HepG2 (cell line): Measurements from ENCODE around the gene GASK1A. TPM values are rescaled to one million over a fixed set of nuclear protein-coding genes. Genes with fewer than 3 reads are reported as not detected.

ENCODE experiments used
- ATAC-seq: fragments of 200-7000 bp; cut with Tn5 transposase; 3 replicates; pipeline ENCODE4 v1.9.1; 2020; ENCODE audit warnings: mild to moderate bottlenecking, moderate library complexity
- BruUV-seq: library from RNA; stranded (reverse); fragments of 400-500 nt; replicated peaks from 2 replicates; lab custom pipeline; 2021; lab: Mats Ljungman, UMichigan
- CTCF ChIA-PET: fragments of 300-600 bp; formaldehyde crosslinking; extraction: SDS; loops from one replicate; lab custom pipeline; 2021; ENCODE audit warnings: low total read pairs, inconsistent platforms, low intra/inter-chr PET ratio; lab: Yijun Ruan, JAX
- POLR2A ChIA-PET: fragments of 350-600 bp; sonication (Branson Sonifier 250); formaldehyde crosslinking; loops from one replicate; lab custom pipeline; 2020; ENCODE audit warnings: antibody characterized with exemption, inconsistent platforms; lab: Yijun Ruan, JAX
- DNase-seq: peaks from one replicate; pipeline ENCODE4 v3.0.0-alpha.2; 2015; ENCODE audit warnings: low spot score
- FAIRE-seq: peaks from 3 replicates; lab custom pipeline; 2011; peaks lifted over from hg19 to GRCh38; lab: Jason Lieb, UNC
- H2AFZ ChIP-seq: one replicate; pipeline ENCODE4 v1.6.1; 2011; ENCODE audit warnings: low read length, inconsistent platforms
- H3K27ac ChIP-seq: fragments of 300-600 bp; 3 replicates; pipeline ENCODE4 v1.8.0; 2011; ENCODE audit warnings: mixed run types, mild to moderate bottlenecking, mixed read lengths, low read length, inconsistent platforms; ENCODE audit not compliant: insufficient read depth; ENCODE audit errors: extremely low read length
- H3K27me3 ChIP-seq, 2 experiments: fragments of 200-600 bp in 1 of 2; 2 replicates in 1 of 2; 3 replicates in 1 of 2; pipeline versions ENCODE4 v1.6.0 to v1.8.0; 2011; ENCODE audit warnings: low read length in 2 of 2, mild to moderate bottlenecking in 2 of 2, moderate library complexity in 2 of 2, inconsistent platforms in 1 of 2; ENCODE audit not compliant: insufficient read depth in 2 of 2, control insufficient read depth in 1 of 2
- H3K36me3 ChIP-seq, 2 experiments: fragments of 200-600 bp in 1 of 2; replicated peaks in 1 of 2; 2 replicates in 1 of 2; 3 replicates in 1 of 2; pipeline versions ENCODE4 v1.5.1 to v1.8.0; 2011; ENCODE audit warnings: low read length in 2 of 2, inconsistent platforms in 1 of 2; ENCODE audit not compliant: insufficient read depth in 2 of 2, control insufficient read depth in 1 of 2
- H3K4me1 ChIP-seq: 2 replicates; pipeline ENCODE4 v1.5.1; 2012; ENCODE audit warnings: low read length, inconsistent platforms; ENCODE audit not compliant: insufficient read depth
- H3K4me2 ChIP-seq: 2 replicates; pipeline ENCODE4 v1.6.0; 2011; ENCODE audit warnings: low read depth, low read length, inconsistent platforms
- H3K4me3 ChIP-seq, 3 experiments: fragments of 200-600 bp in 1 of 3; sonication (generic), shearing (Covaris generic) in 1 of 3; replicated peaks in 1 of 3; 2 replicates each; pipeline ENCODE4 v1.5.1; 2011 to 2016; ENCODE audit warnings: low read length in 3 of 3, inconsistent platforms in 2 of 3, low read depth in 2 of 3, mild to moderate bottlenecking in 2 of 3, control low read depth in 1 of 3, mixed read lengths in 1 of 3; ENCODE audit not compliant: insufficient read depth in 1 of 3
- H3K79me2 ChIP-seq: one replicate; pipeline ENCODE4 v1.6.1; 2011; ENCODE audit warnings: low read length, inconsistent platforms; ENCODE audit not compliant: insufficient read depth
- H3K9ac ChIP-seq: 2 replicates; pipeline ENCODE4 v1.6.0; 2011; ENCODE audit warnings: mild to moderate bottlenecking, low read depth, low read length, inconsistent platforms; ENCODE audit not compliant: insufficient read depth
- H3K9me3 ChIP-seq: 2 replicates; pipeline ENCODE4 v1.5.1; 2012; ENCODE audit warnings: mild to moderate bottlenecking, low read length
- H4K20me1 ChIP-seq: 2 replicates; pipeline ENCODE4 v1.6.0; 2011; ENCODE audit warnings: inconsistent platforms, mild to moderate bottlenecking, low read length, moderate library complexity; ENCODE audit not compliant: insufficient read depth
- ERF ChIP-seq: IDR thresholded peaks from 2 replicates; pipeline ENCODE4 v1.6.1; 2018; ENCODE audit warnings: missing biosample characterization, missing genetic modification reagents
- FOXO1 ChIP-seq: sonication (generic); formaldehyde crosslinking; IDR thresholded peaks from 2 replicates; pipeline ENCODE4 v1.4.0; 2020; ENCODE audit warnings: missing genetic modification reagents
- HMG20B ChIP-seq: conservative IDR thresholded peaks from 2 replicates; pipeline ENCODE4 v1.6.1; 2016; ENCODE audit warnings: missing genetic modification reagents, missing compliant biosample characterization
- IKZF5 ChIP-seq: IDR thresholded peaks from 2 replicates; pipeline ENCODE4 v1.6.1; 2018; ENCODE audit warnings: missing genetic modification reagents, mild to moderate bottlenecking, missing compliant biosample characterization
- IRF2 ChIP-seq: IDR thresholded peaks from 2 replicates; pipeline ENCODE4 v1.6.1; 2018; ENCODE audit warnings: missing genetic modification reagents, missing compliant biosample characterization
- KAT7 ChIP-seq: IDR thresholded peaks from 2 replicates; pipeline ENCODE4 v1.6.1; 2018; ENCODE audit warnings: borderline replicate concordance, missing compliant biosample characterization
- RELA ChIP-seq: sonication (generic); formaldehyde crosslinking; IDR thresholded peaks from 2 replicates; pipeline ENCODE4 v1.4.0; 2020; ENCODE audit warnings: missing genetic modification reagents
- SAP130 ChIP-seq: IDR thresholded peaks from 2 replicates; pipeline ENCODE4 v1.6.1; 2016; ENCODE audit warnings: low read depth
- SIN3B ChIP-seq: fragments of 150-350 bp; IDR thresholded peaks from 2 replicates; pipeline ENCODE4 v1.6.1; 2014; ENCODE audit warnings: low read length
- SRSF4 ChIP-seq: fragments of 200-400 bp; formaldehyde crosslinking; IDR thresholded peaks from one replicate; pipeline ENCODE4 v1.6.1; 2018; ENCODE audit warnings: mild to moderate bottlenecking, low read depth, low read length, moderate library complexity; ENCODE audit not compliant: poor library complexity, severe bottlenecking
- U2AF1 ChIP-seq: fragments of 200-400 bp; formaldehyde crosslinking; optimal IDR thresholded peaks from 2 replicates; pipeline ENCODE3; 2017; ENCODE audit warnings: mild to moderate bottlenecking, low read depth, low read length
- ZNF280B ChIP-seq: sonication (generic); formaldehyde crosslinking; IDR thresholded peaks from 2 replicates; pipeline ENCODE4 v1.5.0; 2020; ENCODE audit warnings: missing genetic modification reagents, mild to moderate bottlenecking, borderline replicate concordance
- ZNF337 ChIP-seq: sonication (generic); formaldehyde crosslinking; IDR thresholded peaks from 2 replicates; pipeline ENCODE4 v1.5.1; 2020; ENCODE audit warnings: missing genetic modification reagents, low read depth, mild to moderate bottlenecking, borderline replicate concordance
- ZNF781 ChIP-seq: sonication (generic); formaldehyde crosslinking; IDR thresholded peaks from 2 replicates; pipeline ENCODE4 v1.5.1; 2020; ENCODE audit warnings: borderline replicate concordance, mild to moderate bottlenecking, missing genetic modification reagents; ENCODE audit errors: not compliant biosample characterization
- ZNF816 ChIP-seq: sonication (generic); formaldehyde crosslinking; IDR thresholded peaks from 2 replicates; pipeline ENCODE4 v1.8.0; 2022; ENCODE audit warnings: missing genetic modification reagents, mild to moderate bottlenecking, borderline replicate concordance
- ZSCAN25 ChIP-seq: sonication (generic); formaldehyde crosslinking; IDR thresholded peaks from 2 replicates; pipeline ENCODE4 v1.8.0; 2022; ENCODE audit warnings: mild to moderate bottlenecking, missing genetic modification reagents
- WGBS: methylation state at CpG from one replicate; pipeline ENCODE4 v1.1.6; 2017; ENCODE audit warnings: low lambda C conversion rate; 5-methylcytosine and 5-hydroxymethylcytosine counted together
- in situ Hi-C: cut with HindIII; loops from 2 replicates; pipeline ENCODE4 v1.10.0; 2017; ENCODE audit warnings: low pct_unique_long_range_greater_than_20kb; ENCODE audit not compliant: extremely low pct_ligation_motif_present
- intact Hi-C: fragments of 100-400 bp; cut with micrococcal nuclease; formaldehyde crosslinking; loops from one replicate; pipeline ENCODE4 v1.10.0; 2022; ENCODE audit not compliant: unreplicated experiment
- polyA plus RNA-seq, 8 experiments: library from polyadenylated mRNA; depleted of rRNA in 3 of 8; stranded (reverse) in 7 of 8; unstranded in 1 of 8; fragments of >200 nt; fragmentation: Illumina TruSeq in 4 of 8; extraction: Trizol in 4 of 8; gene quantifications; 2 replicates each; pipeline versions ENCODE4 v1.2.1 to v1.2.3, GENCODE V29; 2011 to 2016; ENCODE audit warnings: low read depth in 4 of 8, missing spikeins in 1 of 8, mixed read lengths in 1 of 8; ENCODE audit not compliant: insufficient read depth in 1 of 8
- total RNA-seq, 5 experiments: library from RNA; depleted of rRNA; stranded (reverse); fragments of >200 nt; fragmentation: Illumina TruSeq; extraction: Trizol; gene quantifications; 2 replicates each; pipeline ENCODE4 v1.2.3, GENCODE V29; 2016; ENCODE audit warnings: low read depth in 1 of 5
- TF ChIP-seq, protein P1 (sequence below): IDR thresholded peaks from 2 replicates; pipeline ENCODE4 v1.6.1; 2016

GASK1A gene
- total and polyA plus RNA-seq, 2 of the 13 experiments (the other 11 are each of a cell fraction or from before 2014, with no cell fraction given): not detected

GRCh38 chr3:42999632-43000031 lies 20.5 kb downstream of the GASK1A start:
- intact Hi-C loops (no loop called here), in situ Hi-C loops (no loop called here)
- FAIRE-seq: no peak
- ChIA-PET POLR2A (no interaction called here), CTCF (no interaction called here)
- H3K4me2 ChIP-seq: no peak overlapping the region
- peaks cover 4 to 18% of the 10 kb centered on the region in 2 experiments; a peak in 4 of 5 replicates for H3K27me3 ChIP-seq
- no peaks in the 10 kb centered on the region for H3K9me3 ChIP-seq
- H3K79me2 ChIP-seq: no peaks in the 10 kb centered on the region
- no peak overlapping the region for H3K27ac ChIP-seq
- H2AFZ ChIP-seq: no peak overlapping the region
- ATAC-seq: no peak
- WGBS: 92% methylated on average over 4 of the region's 4 CpGs
- H4K20me1 ChIP-seq: no peaks in the 10 kb centered on the region
- TF ChIP-seq SAP130 (CRISPR knock-in tag) (no peak), SRSF4 (no peak), ZNF337 (CRISPR knock-in tag) (no peak), IKZF5 (CRISPR knock-in tag) (no peak), ZNF781 (CRISPR knock-in tag) (no peak), ZSCAN25 (no peak), IRF2 (CRISPR knock-in tag) (no peak), SIN3B (no peak), ZNF816 (CRISPR knock-in tag) (no peak), RELA (CRISPR knock-in tag) (no peak), ERF (CRISPR knock-in tag) (no peak), HMG20B (CRISPR knock-in tag) (no peak), ZNF280B (CRISPR knock-in tag) (no peak), KAT7 (CRISPR knock-in tag) (no peak), U2AF1 (no peak), FOXO1 (no peak)
- TF ChIP-seq, protein P1, sequence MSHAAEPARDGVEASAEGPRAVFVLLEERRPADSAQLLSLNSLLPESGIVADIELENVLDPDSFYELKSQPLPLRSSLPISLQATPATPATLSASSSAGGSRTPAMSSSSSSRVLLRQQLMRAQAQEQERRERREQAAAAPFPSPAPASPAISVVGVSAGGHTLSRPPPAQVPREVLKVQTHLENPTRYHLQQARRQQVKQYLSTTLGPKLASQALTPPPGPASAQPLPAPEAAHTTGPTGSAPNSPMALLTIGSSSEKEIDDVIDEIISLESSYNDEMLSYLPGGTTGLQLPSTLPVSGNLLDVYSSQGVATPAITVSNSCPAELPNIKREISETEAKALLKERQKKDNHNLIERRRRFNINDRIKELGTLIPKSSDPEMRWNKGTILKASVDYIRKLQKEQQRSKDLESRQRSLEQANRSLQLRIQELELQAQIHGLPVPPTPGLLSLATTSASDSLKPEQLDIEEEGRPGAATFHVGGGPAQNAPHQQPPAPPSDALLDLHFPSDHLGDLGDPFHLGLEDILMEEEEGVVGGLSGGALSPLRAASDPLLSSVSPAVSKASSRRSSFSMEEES (CRISPR knock-in tag): no peak
- BruUV-seq: no TSS peak
- no peaks in the 10 kb centered on the region for H3K36me3 ChIP-seq
- no peak overlapping the region for H3K4me3 ChIP-seq
- no peak for DNase-seq
- peaks cover 15% of the 10 kb centered on the region for H3K4me1 ChIP-seq
- H3K9ac ChIP-seq: no peak overlapping the region
